Stimulated activated CD8-positive, alpha-beta memory T cell treated with anti-CD3 and anti-CD28 coated beads, Interleukin-12 subunit alpha, Interleukin-12 subunit beta, amount 100 ng/mL, for 4 hours (primary cell): ENCODE measurements around the gene MALL.
"Not testable (repeated sequence)": the region's sequence is repeated elsewhere in the genome, so short reads cannot be mapped to it uniquely, and the experiment has no call there.

ENCODE experiments used
- DNase-seq: peaks from one replicate; pipeline ENCODE4 v3.0.0-alpha.2; 2020; ENCODE audit warnings: low read depth

MALL gene

GRCh38 chr2:110120171-110121051 is 4.8 kb upstream of the MALL start:
- no peak for DNase-seq

GRCh38 chr2:110116033-110116710 is 550 bp upstream of the MALL start:
- DNase-seq = no peak

GRCh38 chr2:110114831-110115255 is 779 bp downstream of the MALL start:
- DNase-seq = no peak

GRCh38 chr2:110113961-110114591 is 1.5 kb downstream of the MALL start:
- DNase-seq = no peak

- not testable (repeated sequence) for DNase-seq
Measured at GRCh38 chr2:110108291-110108690, 7.3 kb downstream of the MALL start.

GRCh38 chr2:110107092-110108079 is 8.2 kb downstream of the MALL start:
- no peak for DNase-seq

GRCh38 chr2:110106642-110107041 is 9.0 kb downstream of the MALL start:
- no peak for DNase-seq

- DNase-seq = no peak
Measured at GRCh38 chr2:110105608-110106467, 9.8 kb downstream of the MALL start.

GRCh38 chr2:110105183-110105582 is 10.4 kb downstream of the MALL start:
- DNase-seq = no peak

- DNase-seq = no peak
Measured at GRCh38 chr2:110104025-110104771, 11.4 kb downstream of the MALL start.

- no peak for DNase-seq
Measured at GRCh38 chr2:110103061-110103961, 12.3 kb downstream of the MALL start.

- DNase-seq = no peak
Measured at GRCh38 chr2:110101901-110102803, 13.5 kb downstream of the MALL start.

GRCh38 chr2:110101280-110101844 is 14.3 kb downstream of the MALL start:
- no peak for DNase-seq

GRCh38 chr2:110100880-110101279 is 14.7 kb downstream of the MALL start:
- not testable (repeated sequence) for DNase-seq

- DNase-seq = no peak
Measured at GRCh38 chr2:110100480-110100879, 15.1 kb downstream of the MALL start.

- DNase-seq = no peak
Measured at GRCh38 chr2:110099471-110100225, 16.0 kb downstream of the MALL start.

GRCh38 chr2:110099038-110099425 is 16.6 kb downstream of the MALL start:
- no peak for DNase-seq
